Endodermal cell (in vitro differentiated cells): ENCODE measurements around the gene CPD. TPM values are rescaled to one million over a fixed set of nuclear protein-coding genes. Genes with fewer than 3 reads are reported as not detected.
A peak's percentile ranks its signal among the peaks of the same experiment; 100 is the strongest.

Experiments used
- DNase-seq: peaks from one replicate; pipeline ENCODE4 v3.0.0-alpha.2; 2017
- H3K27ac ChIP-seq: 2 replicates; pipeline ENCODE4 v1.5.1; 2013; ENCODE audit warnings: mild to moderate bottlenecking, low read depth, low read length, moderate library complexity
- H3K27me3 ChIP-seq: 2 replicates; pipeline ENCODE4 v1.6.1; 2013; ENCODE audit warnings: mild to moderate bottlenecking, low read length, moderate library complexity; ENCODE audit not compliant: insufficient read depth, control insufficient read depth, poor library complexity, severe bottlenecking
- H3K36me3 ChIP-seq: 2 replicates; pipeline ENCODE4 v1.7.0; 2013; ENCODE audit warnings: mild to moderate bottlenecking, low read length, moderate library complexity; ENCODE audit not compliant: control insufficient read depth, insufficient read depth
- H3K4me1 ChIP-seq: one replicate; pipeline ENCODE4 v1.7.0; 2013; ENCODE audit warnings: low read length; ENCODE audit not compliant: control insufficient read depth, insufficient read depth
- H3K4me3 ChIP-seq: 2 replicates; pipeline ENCODE4 v1.5.1; 2013; ENCODE audit warnings: mild to moderate bottlenecking, low read length, moderate library complexity
- H3K9ac ChIP-seq: 2 replicates; pipeline ENCODE4 v1.6.1; 2013; ENCODE audit warnings: mild to moderate bottlenecking, low read length, moderate library complexity; ENCODE audit not compliant: poor library complexity, severe bottlenecking; ENCODE audit errors: extremely low read depth
- H3K9me3 ChIP-seq: 2 replicates; pipeline ENCODE4 v1.6.1; 2013; ENCODE audit warnings: mild to moderate bottlenecking, low read length, moderate library complexity; ENCODE audit not compliant: control insufficient read depth
- H3K27ac Mint-ChIP-seq: 2 replicates; pipeline ENCODE4 v1.8.0; 2020; ENCODE audit warnings: mixed read lengths
- H3K27me3 Mint-ChIP-seq: 2 replicates; pipeline ENCODE4 v1.8.0; 2021; ENCODE audit warnings: mild to moderate bottlenecking, mixed read lengths; ENCODE audit not compliant: insufficient read depth
- H3K36me3 Mint-ChIP-seq: 2 replicates; pipeline ENCODE4 v1.8.0; 2020; ENCODE audit warnings: low read depth, mixed read lengths
- H3K4me1 Mint-ChIP-seq: 2 replicates; pipeline ENCODE4 v1.8.0; 2020; ENCODE audit warnings: mixed read lengths
- H3K4me3 Mint-ChIP-seq: 2 replicates; pipeline ENCODE4 v1.8.0; 2020; ENCODE audit warnings: mild to moderate bottlenecking, moderate library complexity, mixed read lengths
- H3K9me3 Mint-ChIP-seq: 2 replicates; pipeline ENCODE4 v1.8.0; 2020; ENCODE audit warnings: mild to moderate bottlenecking, mixed read lengths
- WGBS, 2 experiments: methylation state at CpG; one replicate each; pipeline versions ENCODE4 v1.1.5 to v1.1.7; 2013; ENCODE audit warnings: missing lambda C conversion rate in 2 of 2, mixed read lengths in 1 of 2; ENCODE audit not compliant: insufficient coverage in 1 of 2, insufficient read length in 1 of 2; 5-methylcytosine and 5-hydroxymethylcytosine counted together
- total RNA-seq, 2 donors: library from RNA; stranded (reverse); fragmentation: NEBNext Ultra II Directional in 1 of 2; extraction: Animal tissue kit (Norgen Biotek cat#: 25700) in 1 of 2; gene quantifications; 2 replicates in 1 of 2; 3 replicates in 1 of 2; pipeline ENCODE4 v1.2.1, GENCODE V29; 2021
- TF ChIP-seq, protein P1 (sequence below): fragments of 200-600 bp; sonication (generic); conservative IDR thresholded peaks from 2 replicates; pipeline ENCODE4 v1.5.0; 2021; ENCODE audit warnings: antibody characterized with exemption, mild to moderate bottlenecking

Gene CPD
- total RNA-seq, 2 donors from 2014 or later: 81.7 to 82.1 TPM

DNA sequence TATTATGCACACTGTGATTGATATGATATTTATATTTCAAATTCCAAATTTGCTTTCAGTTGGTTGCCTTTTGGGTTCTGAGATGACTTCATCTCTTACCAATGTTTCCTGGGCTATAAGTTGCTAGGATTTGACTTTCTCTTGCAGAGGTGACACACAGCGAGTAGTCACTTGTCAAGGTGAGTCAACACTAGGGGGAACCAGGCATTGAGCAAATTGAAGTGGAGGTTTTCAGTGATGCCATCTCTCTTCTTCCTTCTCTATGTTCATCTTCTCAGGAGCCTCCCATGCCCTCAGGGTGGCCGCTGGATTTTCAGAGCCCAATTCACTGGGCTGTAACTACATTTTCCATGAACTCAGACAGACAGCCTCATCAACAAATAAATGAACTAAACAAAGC lies 6.0 kb upstream of the CPD start:
- H3K4me1 Mint-ChIP-seq: peaks cover 26% of the 10 kb centered on the region
- TF ChIP-seq, protein P1, sequence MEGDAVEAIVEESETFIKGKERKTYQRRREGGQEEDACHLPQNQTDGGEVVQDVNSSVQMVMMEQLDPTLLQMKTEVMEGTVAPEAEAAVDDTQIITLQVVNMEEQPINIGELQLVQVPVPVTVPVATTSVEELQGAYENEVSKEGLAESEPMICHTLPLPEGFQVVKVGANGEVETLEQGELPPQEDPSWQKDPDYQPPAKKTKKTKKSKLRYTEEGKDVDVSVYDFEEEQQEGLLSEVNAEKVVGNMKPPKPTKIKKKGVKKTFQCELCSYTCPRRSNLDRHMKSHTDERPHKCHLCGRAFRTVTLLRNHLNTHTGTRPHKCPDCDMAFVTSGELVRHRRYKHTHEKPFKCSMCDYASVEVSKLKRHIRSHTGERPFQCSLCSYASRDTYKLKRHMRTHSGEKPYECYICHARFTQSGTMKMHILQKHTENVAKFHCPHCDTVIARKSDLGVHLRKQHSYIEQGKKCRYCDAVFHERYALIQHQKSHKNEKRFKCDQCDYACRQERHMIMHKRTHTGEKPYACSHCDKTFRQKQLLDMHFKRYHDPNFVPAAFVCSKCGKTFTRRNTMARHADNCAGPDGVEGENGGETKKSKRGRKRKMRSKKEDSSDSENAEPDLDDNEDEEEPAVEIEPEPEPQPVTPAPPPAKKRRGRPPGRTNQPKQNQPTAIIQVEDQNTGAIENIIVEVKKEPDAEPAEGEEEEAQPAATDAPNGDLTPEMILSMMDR: peak; percentile 70
- H3K9me3 Mint-ChIP-seq: no peaks in the 10 kb centered on the region
- Histone ChIP-seq H3K27me3 (peaks cover 3% of the 10 kb centered on the region), H3K27ac (no peak overlapping the region), H3K4me1 (peaks cover 5% of the 10 kb centered on the region), H3K9ac (no peak overlapping the region), H3K36me3 (no peaks in the 10 kb centered on the region), H3K9me3 (no peaks in the 10 kb centered on the region), H3K4me3 (no peak overlapping the region)
- H3K27ac Mint-ChIP-seq: no peak overlapping the region
- no peak overlapping the region for H3K4me3 Mint-ChIP-seq
- DNase-seq: no peak
- peaks cover 10% of the 10 kb centered on the region for H3K27me3 Mint-ChIP-seq
- H3K36me3 Mint-ChIP-seq: no peaks in the 10 kb centered on the region
- 64 to 81% methylated on average over 2 of the region's 2 CpGs for WGBS, 2 experiments

DNA sequence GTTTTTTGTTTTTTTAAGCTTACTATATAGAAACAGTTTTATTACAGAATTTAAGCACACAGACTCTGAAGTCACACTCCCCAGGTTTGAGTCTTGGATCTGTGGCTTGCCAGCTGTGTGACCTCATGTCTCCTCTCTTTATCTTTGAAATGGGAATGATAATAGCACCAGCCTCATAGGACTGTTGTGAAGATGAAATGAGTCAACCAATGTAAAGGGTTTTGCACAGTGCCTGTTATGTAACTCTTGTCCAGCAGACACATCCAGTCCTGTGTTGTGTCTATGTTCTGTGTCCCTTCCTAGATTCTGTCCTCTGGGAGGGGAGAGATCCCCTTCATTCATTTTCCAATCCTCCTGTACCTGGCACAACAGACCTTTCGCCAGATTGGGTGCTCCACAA lies 3.1 kb upstream of the CPD start:
- H3K4me1 ChIP-seq: peaks cover 5% of the 10 kb centered on the region
- peaks cover 7% of the 10 kb centered on the region for H3K27me3 ChIP-seq
- 94% methylated on average over 1 of the region's 1 CpG; no CpG with 5 or more reads in 1 of the 2 experiments for WGBS, 2 experiments
- Mint-ChIP-seq H3K4me1 (peaks cover 22% of the 10 kb centered on the region), H3K36me3 (no peaks in the 10 kb centered on the region), H3K27ac (no peak overlapping the region), H3K27me3 (peaks cover 15% of the 10 kb centered on the region), H3K9me3 (no peaks in the 10 kb centered on the region), H3K4me3 (no peak overlapping the region)
- no peaks in the 10 kb centered on the region for H3K9me3 ChIP-seq
- TF ChIP-seq, protein P1: no peak
- no peak overlapping the region for H3K4me3 ChIP-seq
- H3K9ac ChIP-seq: no peak overlapping the region
- H3K36me3 ChIP-seq: no peaks in the 10 kb centered on the region
- H3K27ac ChIP-seq: no peak overlapping the region
- DNase-seq: no peak

DNA sequence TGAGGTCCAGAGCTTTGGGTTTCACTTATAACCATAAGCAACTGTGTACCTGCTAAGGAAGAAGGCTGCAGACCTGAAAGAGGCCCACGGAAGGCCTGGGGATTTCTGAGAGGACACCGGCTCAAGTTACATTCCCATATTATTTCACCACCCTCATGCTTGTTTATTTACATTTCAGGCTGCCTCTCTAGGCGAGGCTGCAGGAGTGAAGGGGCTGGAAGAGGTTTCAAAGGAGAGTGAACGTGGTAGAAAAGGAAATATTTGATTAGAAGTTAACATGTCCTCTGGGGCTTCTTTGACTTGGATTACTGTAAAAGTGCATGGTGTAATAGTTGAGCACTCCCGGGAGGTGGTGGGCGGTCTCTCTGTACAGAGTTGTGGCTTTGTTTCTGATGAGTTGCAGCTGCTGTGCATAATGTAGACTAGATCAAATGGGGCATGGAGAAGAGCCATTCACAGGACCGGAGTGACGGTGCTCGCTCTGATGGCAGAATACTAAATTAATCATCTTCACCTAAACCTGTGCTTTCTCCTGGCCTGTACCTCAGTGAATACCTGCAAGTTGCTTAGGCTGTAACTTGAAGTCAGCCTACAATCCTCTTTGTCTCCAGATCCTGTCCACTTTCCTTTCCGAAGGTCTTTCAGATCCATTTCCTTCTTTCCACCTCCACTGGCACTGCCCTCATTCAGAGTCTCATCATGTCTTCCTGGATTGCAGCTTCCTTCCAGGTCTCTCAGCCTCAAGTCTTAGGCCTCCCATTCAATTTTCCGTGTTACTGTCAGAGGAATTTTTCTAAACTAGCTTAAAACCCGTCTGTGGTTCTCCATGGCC lies 1.9 kb upstream of the CPD start:
- H3K27me3 Mint-ChIP-seq: peaks cover 15% of the 10 kb centered on the region
- H3K4me1 ChIP-seq: peaks cover 8% of the 10 kb centered on the region
- no peak for DNase-seq
- TF ChIP-seq, protein P1: no peak
- H3K4me1 Mint-ChIP-seq: peaks cover 29% of the 10 kb centered on the region
- H3K27ac Mint-ChIP-seq: no peak overlapping the region
- no peaks in the 10 kb centered on the region for H3K9me3 ChIP-seq
- no peak overlapping the region for H3K9ac ChIP-seq
- H3K9me3 Mint-ChIP-seq: no peaks in the 10 kb centered on the region
- H3K27ac ChIP-seq: no peak overlapping the region
- H3K4me3 ChIP-seq: no peak overlapping the region
- H3K4me3 Mint-ChIP-seq: no peak overlapping the region
- H3K36me3 Mint-ChIP-seq: no peaks in the 10 kb centered on the region
- peaks cover 7% of the 10 kb centered on the region for H3K27me3 ChIP-seq
- no peaks in the 10 kb centered on the region for H3K36me3 ChIP-seq
- WGBS, 2 experiments: 75 to 82% methylated on average over 8 to 12 of the region's 12 CpGs
